Nephron (organoid): ENCODE measurements around the gene GCN1.
"Not testable (repeated sequence)": the region's sequence is repeated elsewhere in the genome, so short reads cannot be mapped to it uniquely, and the experiment has no call there.

ENCODE experiments used
- H3K27ac Mint-ChIP-seq, 3 experiments: 2 replicates each; pipeline ENCODE4 v1.8.0; 2020; ENCODE audit warnings: mixed read lengths in 3 of 3, mild to moderate bottlenecking in 2 of 3, moderate library complexity in 1 of 3
- H3K27me3 Mint-ChIP-seq: 2 replicates; pipeline ENCODE4 v1.8.0; 2021; ENCODE audit warnings: low read depth, mild to moderate bottlenecking, moderate library complexity, mixed read lengths
- H3K36me3 Mint-ChIP-seq: 2 replicates; pipeline ENCODE4 v1.8.0; 2020; ENCODE audit warnings: low read depth, mixed read lengths
- H3K4me1 Mint-ChIP-seq: 2 replicates; pipeline ENCODE4 v1.8.0; 2020; ENCODE audit warnings: mixed read lengths
- H3K4me3 Mint-ChIP-seq, 3 experiments: 2 replicates each; pipeline ENCODE4 v1.8.0; 2020; ENCODE audit warnings: mild to moderate bottlenecking in 3 of 3, mixed read lengths in 3 of 3, moderate library complexity in 2 of 3
- H3K9me3 Mint-ChIP-seq: 2 replicates; pipeline ENCODE4 v1.8.0; 2020; ENCODE audit warnings: mixed read lengths
- TF ChIP-seq, protein P1 (sequence below), 3 experiments: fragments of 200-600 bp; sonication (generic); IDR thresholded peaks; one replicate each; pipeline ENCODE4 v1.5.0; 2021; ENCODE audit warnings: antibody characterized with exemption in 3 of 3; ENCODE audit not compliant: unreplicated experiment in 3 of 3

Gene GCN1

DNA sequence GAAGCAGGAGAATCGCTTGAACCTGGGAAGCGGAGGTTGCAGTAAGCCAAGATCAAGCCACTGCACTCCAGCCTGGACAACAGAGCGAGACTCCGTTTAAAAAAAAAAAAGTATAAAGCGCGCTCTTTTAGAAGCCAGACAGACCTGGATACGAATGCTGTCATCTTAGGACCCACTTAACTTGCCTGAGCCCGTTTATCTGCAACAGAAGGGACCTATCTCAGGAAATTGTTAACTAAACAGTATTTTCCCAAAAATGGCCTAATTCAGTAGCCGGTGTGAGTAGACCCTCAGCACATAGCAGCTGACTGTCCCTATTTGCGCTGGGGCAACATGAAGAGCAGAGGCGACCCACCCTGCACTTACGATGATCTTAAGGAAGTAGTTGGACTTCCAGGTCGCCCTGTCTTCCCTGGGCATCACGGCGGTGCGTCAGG, 5.9 kb upstream of the GCN1 start:
- H3K4me3 Mint-ChIP-seq: peak overlapping the region; percentile 96 to 100 (median 99)
- peaks cover 4% of the 10 kb centered on the region for H3K27me3 Mint-ChIP-seq
- TF ChIP-seq, protein P1, sequence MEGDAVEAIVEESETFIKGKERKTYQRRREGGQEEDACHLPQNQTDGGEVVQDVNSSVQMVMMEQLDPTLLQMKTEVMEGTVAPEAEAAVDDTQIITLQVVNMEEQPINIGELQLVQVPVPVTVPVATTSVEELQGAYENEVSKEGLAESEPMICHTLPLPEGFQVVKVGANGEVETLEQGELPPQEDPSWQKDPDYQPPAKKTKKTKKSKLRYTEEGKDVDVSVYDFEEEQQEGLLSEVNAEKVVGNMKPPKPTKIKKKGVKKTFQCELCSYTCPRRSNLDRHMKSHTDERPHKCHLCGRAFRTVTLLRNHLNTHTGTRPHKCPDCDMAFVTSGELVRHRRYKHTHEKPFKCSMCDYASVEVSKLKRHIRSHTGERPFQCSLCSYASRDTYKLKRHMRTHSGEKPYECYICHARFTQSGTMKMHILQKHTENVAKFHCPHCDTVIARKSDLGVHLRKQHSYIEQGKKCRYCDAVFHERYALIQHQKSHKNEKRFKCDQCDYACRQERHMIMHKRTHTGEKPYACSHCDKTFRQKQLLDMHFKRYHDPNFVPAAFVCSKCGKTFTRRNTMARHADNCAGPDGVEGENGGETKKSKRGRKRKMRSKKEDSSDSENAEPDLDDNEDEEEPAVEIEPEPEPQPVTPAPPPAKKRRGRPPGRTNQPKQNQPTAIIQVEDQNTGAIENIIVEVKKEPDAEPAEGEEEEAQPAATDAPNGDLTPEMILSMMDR (IDR thresholded peaks at IDR 0.05; ENCODE audit: unreplicated experiment in 3 of 3): no peak
- peaks cover 30% of the 10 kb centered on the region for H3K36me3 Mint-ChIP-seq
- H3K4me1 Mint-ChIP-seq: peaks cover 25% of the 10 kb centered on the region
- H3K27ac Mint-ChIP-seq: peak overlapping the region; percentile 97 to 99 (median 99)
- H3K9me3 Mint-ChIP-seq: no peaks in the 10 kb centered on the region

DNA sequence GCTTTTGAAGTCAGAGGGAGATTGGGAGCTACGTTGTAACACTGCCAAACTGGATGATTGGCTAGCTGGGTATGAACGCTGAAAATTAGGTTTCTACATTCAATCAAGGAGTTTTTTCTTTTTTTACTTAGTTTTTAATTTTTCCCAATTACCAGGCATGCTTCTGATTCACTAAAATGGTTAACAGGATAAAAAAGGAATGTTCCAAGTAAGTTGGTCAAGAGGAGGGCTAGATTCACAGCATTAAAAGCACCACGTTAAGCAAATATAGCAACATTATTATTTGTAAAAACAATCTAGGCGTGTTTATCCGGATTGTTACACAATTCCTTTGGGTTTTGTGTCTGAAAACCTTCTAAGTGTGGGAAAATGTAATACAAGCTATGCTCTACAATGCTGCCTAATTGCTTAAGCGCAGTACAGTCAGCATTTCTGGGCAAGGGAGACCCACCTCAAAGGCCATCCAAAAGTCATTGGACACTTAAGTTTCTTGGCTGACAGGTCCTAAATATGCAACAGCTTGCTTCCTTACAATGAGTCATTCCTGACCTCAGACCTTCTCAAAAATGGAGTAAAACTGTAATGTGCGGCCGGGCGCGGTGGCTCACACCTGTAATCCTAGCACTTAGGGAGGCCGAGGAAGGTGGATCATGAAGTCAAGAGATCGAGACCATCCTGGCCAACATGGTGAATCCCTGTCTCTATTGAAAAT, 5.2 kb upstream of the GCN1 start:
- Mint-ChIP-seq H3K4me3 (peak overlapping the region; percentile 96 to 100 (median 99)), H3K36me3 (peaks cover 35% of the 10 kb centered on the region), H3K9me3 (no peaks in the 10 kb centered on the region), H3K27ac (peak overlapping the region; percentile 97 to 99 (median 99)), H3K4me1 (peaks cover 30% of the 10 kb centered on the region), H3K27me3 (peaks cover 4% of the 10 kb centered on the region)
- TF ChIP-seq, protein P1 (IDR thresholded peaks at IDR 0.05; ENCODE audit: unreplicated experiment in 3 of 3): no peak

DNA sequence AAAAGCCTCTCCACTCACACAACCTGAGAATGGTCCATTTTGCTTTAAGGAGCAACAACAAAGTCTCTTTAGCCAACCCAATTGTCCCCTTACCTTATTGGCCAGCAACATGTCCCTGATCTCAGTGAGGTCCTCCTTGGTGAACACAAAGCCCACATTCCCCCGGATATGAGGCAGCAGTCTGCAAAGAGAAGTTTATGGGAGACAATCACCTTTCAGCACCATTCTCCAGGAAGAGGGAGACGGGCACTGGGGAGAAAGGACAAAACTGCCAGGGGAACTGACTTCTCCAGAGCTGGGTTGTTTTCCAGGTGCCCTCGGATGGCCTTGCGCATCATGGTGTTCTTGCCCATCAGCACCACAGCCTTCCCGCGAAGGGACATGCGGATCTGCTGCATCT, 4.5 kb upstream of the GCN1 start:
- Mint-ChIP-seq H3K27ac (peak overlapping the region; percentile 67 to 97 (median 82)), H3K9me3 (no peaks in the 10 kb centered on the region), H3K36me3 (peaks cover 35% of the 10 kb centered on the region), H3K27me3 (peaks cover 4% of the 10 kb centered on the region), H3K4me1 (peaks cover 30% of the 10 kb centered on the region), H3K4me3 (peak overlapping the region; percentile 96 to 100 (median 99))
- TF ChIP-seq, protein P1 (IDR thresholded peaks at IDR 0.05; ENCODE audit: unreplicated experiment in 3 of 3): no peak

DNA sequence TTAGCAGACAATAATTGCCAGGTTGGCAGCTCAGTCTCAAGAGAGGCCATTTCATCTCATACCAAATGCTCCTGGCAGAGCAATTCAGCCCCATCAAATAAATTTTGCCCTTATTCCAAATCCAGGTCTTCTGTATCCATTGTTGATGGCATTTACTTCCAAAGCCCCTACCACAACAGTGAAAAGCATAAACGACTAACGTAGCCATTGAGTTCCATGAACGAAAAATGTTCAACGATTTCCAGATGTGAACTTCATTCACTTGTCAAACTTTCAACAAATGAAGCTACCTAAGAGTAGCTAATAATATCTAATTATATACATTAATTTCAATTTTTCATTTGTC, 3.0 kb upstream of the GCN1 start:
- H3K27me3 Mint-ChIP-seq: peaks cover 4% of the 10 kb centered on the region
- peak overlapping the region; percentile 59 to 74 (median 68) for H3K4me3 Mint-ChIP-seq
- peaks cover 36% of the 10 kb centered on the region for H3K4me1 Mint-ChIP-seq
- no peak overlapping the region for H3K27ac Mint-ChIP-seq
- H3K36me3 Mint-ChIP-seq: peaks cover 35% of the 10 kb centered on the region
- TF ChIP-seq, protein P1 (IDR thresholded peaks at IDR 0.05; ENCODE audit: unreplicated experiment in 3 of 3): no peak
- no peaks in the 10 kb centered on the region for H3K9me3 Mint-ChIP-seq

DNA sequence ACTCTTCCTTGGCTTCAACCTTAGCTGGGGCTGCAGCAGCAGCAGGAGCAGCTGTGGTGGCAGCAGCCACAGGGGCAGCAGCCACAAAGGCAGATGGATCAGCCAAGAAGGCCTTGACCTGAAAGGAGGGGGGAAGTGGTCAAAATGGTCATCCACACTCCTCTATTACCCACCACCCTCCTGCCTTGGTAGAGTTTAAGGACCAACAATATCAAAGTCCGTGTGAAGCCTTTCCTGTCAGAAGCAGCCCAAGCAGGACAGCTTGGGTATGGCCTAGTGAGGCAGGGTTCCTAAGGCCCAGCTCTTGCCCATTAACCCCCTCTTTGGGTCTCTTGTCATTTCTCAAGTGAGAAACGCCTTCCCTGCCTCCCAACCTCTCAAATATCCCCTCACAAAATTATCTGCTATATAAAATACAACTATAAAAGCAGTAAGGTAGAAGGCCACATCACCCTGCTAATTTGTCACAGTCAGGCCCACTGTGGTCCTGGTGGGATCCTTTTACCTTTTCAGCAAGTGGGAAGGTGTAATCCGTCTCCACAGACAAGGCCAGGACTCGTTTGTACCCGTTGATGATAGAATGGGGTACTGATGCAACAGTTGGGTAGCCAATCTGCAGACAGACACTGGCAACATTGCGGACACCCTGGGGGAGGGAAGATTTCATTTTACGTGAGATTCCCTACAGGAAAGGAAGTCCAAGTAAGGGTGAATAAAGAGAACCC, 2.5 kb upstream of the GCN1 start:
- peak overlapping the region; percentile 33 to 70 (median 66) for H3K27ac Mint-ChIP-seq
- not testable (repeated sequence) for H3K27me3 Mint-ChIP-seq, H3K9me3 Mint-ChIP-seq
- H3K36me3 Mint-ChIP-seq: peaks cover 35% of the 10 kb centered on the region
- peaks cover 32% of the 10 kb centered on the region for H3K4me1 Mint-ChIP-seq
- peak overlapping the region; percentile 59 to 74 (median 68) for H3K4me3 Mint-ChIP-seq

DNA sequence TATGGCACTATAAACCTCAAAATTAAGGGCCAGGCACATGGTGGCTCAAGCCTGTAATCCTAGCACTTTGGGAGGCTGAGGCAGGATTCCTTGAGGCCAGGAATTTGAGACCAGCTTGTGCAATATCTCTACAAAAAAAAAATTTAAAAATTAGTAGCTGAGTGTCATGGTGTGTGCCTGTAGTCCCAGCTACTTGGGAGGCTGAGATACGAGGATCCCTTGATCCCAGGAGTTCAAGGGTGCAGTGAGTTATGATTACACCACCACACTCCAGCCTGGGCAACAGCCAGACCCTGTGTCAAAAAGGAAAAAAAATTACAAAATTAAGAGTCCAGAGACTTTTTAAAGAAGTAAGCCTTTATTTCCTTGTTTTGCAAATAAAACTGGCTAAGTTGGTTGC, 1.8 kb upstream of the GCN1 start:
- H3K9me3 Mint-ChIP-seq: no peaks in the 10 kb centered on the region
- H3K27me3 Mint-ChIP-seq: no peaks in the 10 kb centered on the region
- H3K27ac Mint-ChIP-seq: no peak overlapping the region
- TF ChIP-seq, protein P1 (IDR thresholded peaks at IDR 0.05; ENCODE audit: unreplicated experiment in 3 of 3): no peak
- peaks cover 35% of the 10 kb centered on the region for H3K36me3 Mint-ChIP-seq
- H3K4me3 Mint-ChIP-seq: peak overlapping the region in 2 of 3 experiments; percentile 66 to 72
- peaks cover 30% of the 10 kb centered on the region for H3K4me1 Mint-ChIP-seq
